HG03432 (cell line): Measurements from ENCODE around the gene DMP1.
A peak's percentile ranks its signal among the peaks of the same experiment; 100 is the strongest.

Source experiments
- ATAC-seq: cut with Tn5 transposase; IDR thresholded peaks from one replicate; pipeline ENCODE4 v1.9.1; 2021; ENCODE audit warnings: mild to moderate bottlenecking, moderate library complexity; ENCODE audit not compliant: unreplicated experiment

DMP1 gene

GRCh38 chr4:87649980-87650379 lies at the start of gene DMP1:
Gene DMP1, plus strand, starts transcription at chr4:87650280. Its CDS starts 6,213 bp downstream, at chr4:87656493.
- ATAC-seq = no peak

DNA sequence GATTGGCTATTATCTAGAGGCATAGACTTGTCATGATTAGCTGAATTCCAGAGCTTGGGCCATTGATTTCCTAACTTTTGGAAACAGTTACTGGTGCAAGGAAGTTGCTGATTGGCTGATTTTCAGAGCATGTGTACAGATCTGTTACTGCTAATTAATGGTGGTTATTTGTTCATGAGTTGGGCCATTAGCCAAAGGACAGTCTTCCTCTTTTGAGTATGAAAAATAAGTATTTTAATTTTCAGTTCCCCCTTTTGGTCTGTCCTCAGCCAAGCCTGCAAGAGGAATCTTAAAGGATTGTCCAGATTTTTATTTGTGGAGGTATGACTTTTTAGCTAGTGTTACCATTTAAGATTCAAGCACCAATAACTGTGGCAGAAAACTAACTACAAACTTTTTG lies 48.7 kb upstream of the DMP1 start:
- ATAC-seq = no peak

DNA sequence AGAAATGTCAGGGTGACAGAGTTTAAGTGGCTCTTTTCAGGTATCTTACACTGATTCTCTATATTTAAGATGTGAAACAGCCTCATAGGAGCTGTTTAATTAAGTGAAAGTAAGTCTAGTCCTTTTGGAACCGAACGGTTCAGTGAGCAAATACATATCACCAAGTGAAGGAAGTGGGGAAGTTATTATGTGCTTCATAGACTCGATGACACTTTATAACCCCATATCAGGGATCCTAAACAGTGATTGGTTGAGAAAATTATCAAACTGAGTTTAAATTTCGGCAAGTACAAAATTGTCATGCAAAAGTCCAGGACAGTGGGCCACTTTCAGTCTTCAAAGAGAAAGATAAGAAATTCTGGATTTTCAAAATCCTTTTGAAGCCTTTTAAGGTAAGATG lies 41.9 kb upstream of the DMP1 start, which contains the start of gene DSPP:
Gene DSPP (plus strand): TSS at position 301 of the 400 bp plus-strand sequence. CDS start 2,380 bp downstream, outside the sequence.
- ATAC-seq = no peak

DNA sequence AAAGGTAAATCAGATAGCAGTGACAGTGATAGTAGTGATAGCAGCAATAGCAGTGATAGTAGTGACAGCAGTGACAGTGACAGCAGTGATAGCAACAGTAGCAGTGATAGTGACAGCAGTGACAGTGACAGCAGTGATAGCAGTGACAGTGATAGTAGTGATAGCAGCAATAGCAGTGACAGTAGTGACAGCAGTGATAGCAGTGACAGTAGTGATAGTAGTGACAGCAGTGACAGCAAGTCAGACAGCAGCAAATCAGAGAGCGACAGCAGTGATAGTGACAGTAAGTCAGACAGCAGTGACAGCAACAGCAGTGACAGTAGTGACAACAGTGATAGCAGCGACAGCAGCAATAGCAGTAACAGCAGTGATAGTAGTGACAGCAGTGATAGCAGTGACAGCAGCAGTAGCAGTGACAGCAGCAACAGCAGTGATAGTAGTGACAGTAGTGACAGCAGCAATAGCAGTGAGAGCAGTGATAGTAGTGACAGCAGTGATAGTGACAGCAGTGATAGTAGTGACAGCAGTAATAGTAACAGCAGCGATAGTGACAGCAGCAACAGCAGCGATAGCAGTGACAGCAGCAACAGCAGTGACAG lies 35.7 kb upstream of the DMP1 start:
- ATAC-seq = no peak

DNA sequence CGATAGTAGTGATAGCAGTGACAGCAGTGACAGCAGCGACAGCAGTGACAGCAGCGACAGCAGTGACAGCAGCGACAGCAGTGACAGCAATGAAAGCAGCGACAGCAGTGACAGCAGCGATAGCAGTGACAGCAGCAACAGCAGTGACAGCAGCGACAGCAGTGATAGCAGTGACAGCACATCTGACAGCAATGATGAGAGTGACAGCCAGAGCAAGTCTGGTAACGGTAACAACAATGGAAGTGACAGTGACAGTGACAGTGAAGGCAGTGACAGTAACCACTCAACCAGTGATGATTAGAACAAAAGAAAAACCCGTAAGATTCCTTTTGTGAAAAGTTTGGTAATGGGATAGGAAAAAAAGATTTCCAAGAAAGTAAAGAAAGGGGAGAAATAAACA lies 33.8 kb upstream of the DMP1 start:
- ATAC-seq = no peak

- ATAC-seq = no peak
These were observed 30.0 kb upstream of the DMP1 start for GRCh38 chr4:87620086-87620485.

GRCh38 chr4:87620491-87620890 lies 29.6 kb upstream of the DMP1 start:
- ATAC-seq = no peak

GRCh38 chr4:87622303-87622702 lies 27.8 kb upstream of the DMP1 start:
- ATAC-seq = no peak

- ATAC-seq = no peak
These were observed 25.4 kb upstream of the DMP1 start for GRCh38 chr4:87624698-87625097.

GRCh38 chr4:87631668-87632067 lies 18.4 kb upstream of the DMP1 start:
- ATAC-seq = no peak

DNA sequence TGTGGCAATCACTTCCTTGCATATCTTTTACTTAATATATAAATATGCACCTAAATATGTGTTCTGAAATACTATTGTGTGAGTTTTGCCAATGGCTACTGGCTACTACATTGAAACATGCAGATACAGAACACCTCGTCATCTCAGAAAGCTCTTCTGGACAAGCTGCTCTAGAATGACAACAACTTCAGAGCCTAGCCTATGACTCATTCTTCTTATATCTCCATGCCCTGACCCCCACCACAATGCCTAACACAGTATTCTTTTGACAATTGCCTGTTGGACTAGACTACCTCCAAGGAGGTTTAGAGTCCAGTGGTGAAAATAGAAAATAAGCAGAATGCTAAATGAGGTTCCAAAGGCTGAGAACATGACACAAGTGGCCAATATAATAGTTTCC lies 17.6 kb upstream of the DMP1 start:
- ATAC-seq = no peak

GRCh38 chr4:87633243-87633642 lies 16.8 kb upstream of the DMP1 start:
- ATAC-seq = no peak

GRCh38 chr4:87644286-87644685 lies 5.8 kb upstream of the DMP1 start:
- ATAC-seq = no peak

GRCh38 chr4:87650938-87651337 lies 858 bp downstream of the DMP1 start:
- no peak for ATAC-seq

DNA sequence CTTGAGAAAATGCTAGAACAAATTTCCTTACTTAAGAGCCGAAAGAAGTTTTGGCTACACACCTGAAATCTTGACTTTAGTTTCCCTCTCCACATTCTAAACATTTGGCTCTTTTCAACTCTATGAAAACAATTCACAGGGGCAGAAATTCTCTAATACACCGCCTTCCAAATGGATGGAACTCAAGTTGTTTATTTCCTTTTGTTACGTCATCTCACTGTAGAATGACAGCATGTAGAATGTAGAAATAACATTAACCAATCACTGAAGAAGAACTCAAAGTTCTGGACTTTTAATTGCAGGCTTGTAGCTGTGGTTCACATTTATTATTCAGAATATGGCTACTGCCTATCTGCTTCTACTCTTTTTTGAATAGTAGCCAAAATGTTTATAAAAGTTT lies 1.9 kb downstream of the DMP1 start:
- no peak for ATAC-seq

DNA sequence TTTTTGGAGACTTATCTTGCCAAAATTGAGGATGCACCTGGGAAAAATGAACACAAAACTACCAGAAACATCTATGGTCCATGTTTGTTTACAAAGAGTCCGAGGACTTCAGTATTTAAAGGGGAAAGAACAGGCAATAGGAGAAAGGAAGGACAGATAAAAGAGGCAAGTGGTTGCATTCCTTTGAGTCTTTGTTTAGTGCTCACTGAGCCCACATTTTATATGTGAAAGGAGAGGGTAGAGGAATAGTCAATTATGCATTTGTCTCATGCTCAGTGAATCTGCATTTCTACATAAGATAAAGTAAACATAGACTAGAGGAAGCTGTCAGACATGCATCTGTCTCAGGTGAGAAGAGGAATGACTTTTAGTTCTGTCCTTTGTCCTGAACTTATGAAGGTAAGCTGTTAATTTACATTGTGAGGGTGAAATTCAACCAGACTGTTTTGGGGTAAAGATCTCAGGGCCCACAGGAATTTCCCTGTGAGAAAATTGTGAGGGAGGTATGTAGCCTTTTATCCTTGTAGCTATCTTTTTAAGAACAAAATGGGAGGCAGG lies 4.5 kb downstream of the DMP1 start:
- ATAC-seq = no peak

DNA sequence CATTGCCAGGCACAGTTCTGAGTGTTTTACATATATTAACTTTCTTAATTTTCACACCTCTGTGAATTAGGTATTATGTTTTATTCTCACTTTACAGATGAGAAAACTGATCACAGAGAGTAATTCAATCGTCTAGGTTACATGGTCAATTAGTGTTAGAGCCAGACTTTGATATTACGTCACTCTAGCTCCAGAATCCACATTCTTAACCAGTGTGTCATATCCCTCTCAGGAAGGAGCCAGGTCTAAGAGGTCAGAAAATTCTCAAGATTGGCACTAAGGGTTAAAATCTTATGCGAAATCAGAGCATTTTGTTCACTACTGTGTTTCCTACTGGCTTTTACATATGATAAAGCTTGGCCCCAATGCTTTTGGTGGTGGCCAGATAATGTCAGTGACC lies 7.4 kb downstream of the DMP1 start:
- ATAC-seq = no peak

DNA sequence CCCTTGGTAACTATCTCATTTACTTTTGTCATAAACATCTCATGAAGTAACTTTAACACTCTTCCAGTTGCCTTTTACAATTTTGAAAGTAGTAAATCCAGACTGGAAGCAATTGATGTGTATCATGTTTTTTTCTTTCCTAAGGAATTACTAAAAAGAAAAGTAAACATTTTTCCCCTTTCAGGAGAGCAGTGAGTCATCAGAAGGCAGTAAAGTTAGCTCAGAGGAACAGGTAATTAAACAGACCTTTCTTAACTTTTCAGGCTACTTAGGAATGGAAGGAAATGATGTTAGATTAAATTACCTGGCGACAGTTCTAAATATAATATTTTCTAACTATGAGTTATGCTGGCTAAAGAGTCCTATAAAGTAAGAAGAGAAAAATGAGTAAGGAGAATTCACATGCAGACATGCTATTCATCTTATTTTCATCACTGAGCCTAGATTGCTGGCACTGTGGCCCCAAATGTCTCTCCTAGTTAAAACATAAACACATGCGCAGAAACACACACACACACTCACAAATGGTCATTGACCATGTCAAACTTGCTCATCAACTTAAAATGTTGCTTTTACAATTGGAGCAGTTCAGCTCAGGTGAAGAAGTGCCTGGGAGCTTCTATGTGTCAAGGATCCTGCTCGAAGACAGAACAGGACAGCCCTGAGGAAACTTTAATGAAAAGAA lies 9.3 kb downstream of the DMP1 start:
- ATAC-seq = no peak

DNA sequence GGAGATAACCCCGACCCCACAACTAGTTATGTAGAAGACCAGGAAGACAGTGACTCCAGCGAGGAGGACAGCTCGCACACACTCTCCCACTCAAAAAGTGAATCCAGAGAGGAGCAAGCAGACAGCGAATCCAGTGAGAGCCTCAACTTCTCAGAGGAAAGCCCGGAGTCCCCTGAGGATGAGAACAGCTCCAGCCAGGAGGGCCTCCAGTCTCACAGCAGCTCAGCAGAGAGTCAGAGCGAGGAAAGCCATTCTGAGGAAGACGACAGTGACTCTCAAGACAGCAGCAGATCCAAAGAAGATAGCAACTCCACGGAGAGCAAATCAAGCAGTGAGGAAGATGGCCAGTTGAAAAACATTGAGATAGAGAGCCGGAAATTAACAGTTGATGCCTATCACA lies 12.8 kb downstream of the DMP1 start:
- no peak for ATAC-seq

DNA sequence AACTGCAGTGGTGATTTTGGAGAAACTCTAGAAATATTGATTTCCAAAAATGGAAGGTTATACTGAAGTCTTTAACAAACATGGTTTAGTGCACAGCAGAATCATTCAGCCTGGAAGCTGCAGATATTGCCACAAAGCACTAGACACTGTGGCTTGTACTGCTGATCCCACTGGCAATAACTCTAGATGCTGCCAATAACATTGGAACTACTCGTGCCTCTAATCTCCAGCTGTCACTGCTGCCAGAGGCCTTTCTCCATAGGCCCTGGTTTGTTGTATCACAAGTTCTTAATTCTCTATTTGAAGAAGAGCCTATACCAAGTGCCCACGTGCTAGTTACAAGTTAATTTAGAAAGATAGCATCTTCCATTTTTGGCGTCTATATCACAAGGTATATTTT lies 19.3 kb downstream of the DMP1 start:
- ATAC-seq = no peak

DNA sequence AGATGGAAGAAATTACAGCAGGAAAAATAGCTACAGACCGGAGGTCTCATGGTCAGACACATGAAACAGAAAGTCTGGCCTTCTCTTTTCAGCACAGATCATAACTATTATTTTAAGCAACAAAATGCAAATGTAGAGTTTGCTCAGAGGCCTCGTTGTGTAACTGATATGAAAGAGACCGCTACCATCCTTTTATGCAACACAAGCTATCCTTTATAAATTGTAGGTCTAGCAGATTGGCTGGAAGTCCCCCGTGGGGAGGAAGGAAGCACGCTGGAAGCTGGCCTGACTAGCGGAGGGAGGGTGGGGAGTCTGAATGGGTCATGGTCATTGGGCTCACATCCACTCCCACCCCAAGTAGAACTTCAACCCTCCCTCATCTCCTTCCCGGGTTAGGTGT lies 27.7 kb downstream of the DMP1 start:
- ATAC-seq = peak; percentile 91

GRCh38 chr4:87679449-87680169 lies 29.5 kb downstream of the DMP1 start:
- peak; percentile 35 for ATAC-seq
